K562 (cell line): ENCODE data around the gene MMP28. TPM values are rescaled to one million over a fixed set of nuclear protein-coding genes. Genes with fewer than 3 reads are reported as not detected.

Experiments used
- ATAC-seq: fragments of 200-7000 bp; cut with Tn5 transposase; 3 replicates; pipeline ENCODE4 v1.9.1; 2020; ENCODE audit warnings: moderate library complexity
- BruUV-seq: library from RNA; stranded (reverse); fragments of 400-500 nt; replicated peaks from 2 replicates; lab custom pipeline; 2021; lab: Mats Ljungman, UMichigan
- CTCF ChIA-PET: fragments of 300-600 bp; formaldehyde crosslinking; extraction: SDS; loops from one replicate; lab custom pipeline; 2021; ENCODE audit warnings: low intra/inter-chr PET ratio; lab: Yijun Ruan, JAX
- POLR2A ChIA-PET: fragments of 300-600, 350-650 bp; sonication (Branson Sonifier 250); formaldehyde crosslinking; extraction: SDS; loops from one replicate; lab custom pipeline; 2021; ENCODE audit warnings: antibody characterized with exemption, inconsistent platforms; lab: Yijun Ruan, JAX
- DNase-seq, 4 experiments: peaks; one replicate each; pipeline versions ENCODE4 v3.0.0 to v3.0.0-alpha.2; 2011 to 2018; ENCODE audit warnings: low spot score in 3 of 4, mixed read lengths in 3 of 4; ENCODE audit errors: extremely low read depth in 1 of 4
- FAIRE-seq: peaks from 2 replicates; lab custom pipeline; 2011; peaks lifted over from hg19 to GRCh38; lab: Jason Lieb, UNC
- H2AFZ ChIP-seq: 2 replicates; pipeline ENCODE4 v1.6.0; 2011; ENCODE audit warnings: low read depth, low read length, control low read depth, inconsistent platforms
- H3K27ac ChIP-seq: fragments of 200-600 bp; 3 replicates; pipeline ENCODE4 v1.8.0; 2011; ENCODE audit warnings: low read depth, mild to moderate bottlenecking, control low read depth, inconsistent platforms, low read length, moderate library complexity, mixed read lengths; ENCODE audit errors: extremely low read depth
- H3K27me3 ChIP-seq, 2 experiments: fragments of 300-600 bp in 1 of 2; 2 replicates in 1 of 2; 3 replicates in 1 of 2; pipeline versions ENCODE4 v1.6.0 to v1.8.0; 2011; ENCODE audit warnings: inconsistent platforms in 2 of 2, low read length in 2 of 2, mild to moderate bottlenecking in 1 of 2, mixed read lengths in 1 of 2, moderate library complexity in 1 of 2; ENCODE audit not compliant: control insufficient read depth in 2 of 2, insufficient read depth in 2 of 2
- H3K36me3 ChIP-seq: fragments of 300-600 bp; 3 replicates; pipeline ENCODE4 v1.8.0; 2011; ENCODE audit warnings: mild to moderate bottlenecking, low read length, inconsistent platforms; ENCODE audit not compliant: control insufficient read depth, insufficient read depth
- H3K4me1 ChIP-seq, 2 experiments: fragments of 200-600 bp in 1 of 2; replicated peaks in 1 of 2; 2 replicates in 1 of 2; 3 replicates in 1 of 2; pipeline versions ENCODE4 v1.5.1 to v1.8.0; 2011; ENCODE audit warnings: inconsistent platforms in 2 of 2, low read length in 2 of 2, mild to moderate bottlenecking in 1 of 2, mixed read lengths in 1 of 2, moderate library complexity in 1 of 2; ENCODE audit not compliant: control insufficient read depth in 2 of 2, insufficient read depth in 2 of 2
- H3K4me2 ChIP-seq: 2 replicates; pipeline ENCODE4 v1.6.1; 2011; ENCODE audit warnings: low read length, control low read depth, inconsistent platforms, mixed read lengths; ENCODE audit not compliant: insufficient read depth
- H3K4me3 ChIP-seq: fragments of 200-600 bp; sonication (generic), shearing (Covaris generic); 2 replicates; pipeline ENCODE4 v1.5.1; 2016; ENCODE audit warnings: control low read depth, inconsistent platforms
- H3K79me2 ChIP-seq: fragments of 200-600 bp; 3 replicates; pipeline ENCODE4 v1.8.0; 2011; ENCODE audit warnings: low read length, inconsistent platforms; ENCODE audit not compliant: control insufficient read depth, insufficient read depth
- H3K9ac ChIP-seq, 2 experiments: 2 replicates each; pipeline versions ENCODE4 v1.6.0 to v1.6.1; 2011; ENCODE audit warnings: low read depth in 2 of 2, low read length in 2 of 2, control low read depth in 1 of 2, inconsistent platforms in 1 of 2, mild to moderate bottlenecking in 1 of 2, mixed read lengths in 1 of 2; ENCODE audit not compliant: insufficient read depth in 1 of 2
- H3K9me1 ChIP-seq: one replicate; pipeline ENCODE4 v1.6.0; 2011; ENCODE audit warnings: inconsistent platforms, mild to moderate bottlenecking, low read length, moderate library complexity; ENCODE audit not compliant: control insufficient read depth, insufficient read depth
- H3K9me3 ChIP-seq: replicated peaks from 2 replicates; pipeline ENCODE4 v1.5.1; 2011; ENCODE audit warnings: low read depth, low read length, inconsistent platforms; ENCODE audit not compliant: control insufficient read depth, insufficient read depth
- H4K20me1 ChIP-seq: replicated peaks from 2 replicates; pipeline ENCODE4 v1.6.1; 2011; ENCODE audit warnings: low read length, inconsistent platforms, mixed read lengths; ENCODE audit not compliant: control insufficient read depth, insufficient read depth
- ATF1 ChIP-seq, 2 experiments: fragments of 450-650 bp in 1 of 2; IDR thresholded peaks; 2 replicates each; pipeline ENCODE4 v1.6.1; 2016; ENCODE audit warnings: missing compliant biosample characterization in 1 of 2, missing genetic modification characterization in 1 of 2
- E2F6 ChIP-seq, 2 experiments: IDR thresholded peaks; 2 replicates each; pipeline ENCODE4 v1.6.1; 2011; ENCODE audit warnings: borderline replicate concordance in 1 of 2, control low read depth in 1 of 2, low read depth in 1 of 2, low read length in 1 of 2, mild to moderate bottlenecking in 1 of 2, mixed read lengths in 1 of 2, moderate library complexity in 1 of 2; ENCODE audit not compliant: insufficient read depth in 1 of 2, insufficient read length in 1 of 2, poor library complexity in 1 of 2, severe bottlenecking in 1 of 2; ENCODE audit errors: extremely low read depth in 1 of 2
- EP300 ChIP-seq: IDR thresholded peaks from 2 replicates; pipeline ENCODE4 v1.6.1; 2012; ENCODE audit warnings: low read length, improper control_type of control experiment
- HEY1 ChIP-seq: fragments of 250-450 bp; sonication (Bioruptor Pico); IDR thresholded peaks from 2 replicates; pipeline ENCODE4 v1.5.0; 2020; ENCODE audit warnings: mild to moderate bottlenecking, moderate library complexity, borderline replicate concordance
- IRF2 ChIP-seq: sonication (generic); formaldehyde crosslinking; IDR thresholded peaks from 2 replicates; pipeline ENCODE4 v1.8.1; 2022; ENCODE audit warnings: mild to moderate bottlenecking, missing genetic modification reagents
- IRF9 ChIP-seq: fragments of 450-650 bp; IDR thresholded peaks from 2 replicates; pipeline ENCODE4 v1.6.1; 2016; ENCODE audit warnings: missing biosample characterization, missing genetic modification characterization
- PHF8 ChIP-seq: fragments of 200-600 bp; sonication (generic); IDR thresholded peaks from 2 replicates; pipeline ENCODE4 v1.6.1; 2012; ENCODE audit warnings: mixed run types, mild to moderate bottlenecking, inconsistent platforms, low read length, moderate library complexity, borderline replicate concordance
- SIN3A ChIP-seq, 2 experiments: fragments of 150-350 bp in 1 of 2; IDR thresholded peaks; 2 replicates each; pipeline ENCODE4 v1.6.1; 2011 to 2016; ENCODE audit warnings: borderline replicate concordance in 2 of 2, low read depth in 2 of 2, low read length in 2 of 2, mild to moderate bottlenecking in 2 of 2, moderate library complexity in 2 of 2; ENCODE audit not compliant: control insufficient read depth in 1 of 2
- SMAD2 ChIP-seq: fragments of 150-350 bp; IDR thresholded peaks from 2 replicates; pipeline ENCODE4 v1.6.1; 2014; ENCODE audit warnings: low read depth, mild to moderate bottlenecking, low read length
- ZNF232 ChIP-seq: sonication (generic); formaldehyde crosslinking; IDR thresholded peaks from 2 replicates; pipeline ENCODE4 v1.8.0; 2022; ENCODE audit warnings: mild to moderate bottlenecking, missing genetic modification reagents
- WGBS: fragments of 100-300 bp; shearing (Covaris generic); methylation state at CpG from one replicate; pipeline ENCODE4 v1.1.6; 2016; ENCODE audit warnings: low coverage, mixed read lengths; ENCODE audit not compliant: insufficient coverage; ENCODE audit errors: missing lambda C conversion rate; 5-methylcytosine and 5-hydroxymethylcytosine counted together
- in situ Hi-C: fragments of 300-500 bp; cut with MboI; formaldehyde crosslinking; loops from 4 replicates; pipeline ENCODE4 v1.15.0; 2018; ENCODE audit warnings: inconsistent platforms, mixed read lengths
- intact Hi-C: fragments of 100-400 bp; cut with micrococcal nuclease; formaldehyde crosslinking; loops from 2 replicates; pipeline ENCODE4 v1.14.2; 2022
- polyA plus RNA-seq, 8 experiments: library from polyadenylated mRNA; depleted of rRNA in 4 of 8; stranded (reverse) in 5 of 8; unstranded in 3 of 8; fragments of >200 nt; fragmentation: Nextera tagmentation in 2 of 8; fragmentation: Illumina TruSeq in 1 of 8; extraction: Ambion mirVana in 2 of 8; extraction: Trizol in 1 of 8; gene quantifications; 2 replicates each; pipeline versions ENCODE4 v1.2.1 to v1.2.3, GENCODE V29; 2011 to 2014; ENCODE audit warnings: inconsistent platforms in 1 of 8, missing spikeins in 1 of 8
- total RNA-seq, 7 experiments: library from RNA; depleted of rRNA in 6 of 7; stranded (reverse); fragments of >200 nt in 6 of 7; fragmentation: Illumina TruSeq in 2 of 7; extraction: Trizol in 2 of 7; gene quantifications; 2 replicates each; pipeline versions ENCODE4 v1.2.1 to v1.2.3, GENCODE V29; 2011 to 2021; ENCODE audit warnings: low replicate concordance in 1 of 7

Gene MMP28
- total and polyA plus RNA-seq, 9 of the 15 experiments (the other 6 are each of a cell fraction or from before 2014, with no cell fraction given), result not detected

- H3K9me1 ChIP-seq, result no peaks in the 10 kb centered on the region
- CTCF ChIA-PET, result no interaction called here
- TF ChIP-seq PHF8 (no peak), E2F6 (IDR thresholded peaks at IDR 0.05; ENCODE audit: borderline replicate concordance in 1 of 2, extremely low read depth in 1 of 2, insufficient read depth in 1 of 2, insufficient read length in 1 of 2, low read depth in 1 of 2, low read length in 1 of 2, poor library complexity in 1 of 2, severe bottlenecking in 1 of 2) (no peak), EP300 (no peak), HEY1 (CRISPR knock-in tag) (no peak), SMAD2 (no peak), ZNF232 (CRISPR knock-in tag) (no peak), ATF1 (CRISPR knock-in tag; IDR thresholded peaks at IDR 0.05) (no peak), ATF1 (tag; IDR thresholded peaks at IDR 0.05) (no peak), IRF9 (tag) (no peak), SIN3A (IDR thresholded peaks at IDR 0.05; ENCODE audit: borderline replicate concordance in 2 of 2, control insufficient read depth in 1 of 2, low read depth in 2 of 2, low read length in 2 of 2) (no peak), IRF2 (CRISPR knock-in tag) (no peak)
- H3K36me3 ChIP-seq, result peaks cover 66% of the 10 kb centered on the region
- no peak overlapping the region for H3K4me2 ChIP-seq
- no peak for FAIRE-seq
- intact Hi-C loops (no loop called here), in situ Hi-C loops (loop anchor here (25.0 kb wide), 1 partner anchor 1288 kb away; no protein-coding TSS in a partner anchor)
- H3K79me2 ChIP-seq, result no peaks in the 10 kb centered on the region
- WGBS, result 89% methylated on average over 2 of the region's 2 CpGs
- BruUV-seq, result TSS peak; percentile 40
- POLR2A ChIA-PET, result no interaction called here
- no peak for DNase-seq
- no peak overlapping the region for H3K4me3 ChIP-seq
- no peaks in the 10 kb centered on the region; the same call in 1 of the 2 replicates for H4K20me1 ChIP-seq
- H3K9me3 ChIP-seq, result no peaks in the 10 kb centered on the region
- no peak overlapping the region for H2AFZ ChIP-seq
- H3K4me1 ChIP-seq, result no peaks in the 10 kb centered on the region
- H3K27me3 ChIP-seq, result no peaks in the 10 kb centered on the region
- no peak overlapping the region for H3K9ac ChIP-seq
- H3K27ac ChIP-seq, result no peak overlapping the region
- no peak for ATAC-seq
Observed at GRCh38 chr17:35725802-35726126, 69.7 kb downstream of the MMP28 start.
